Trophoblast cell (in vitro differentiated cells and primary cell): Measurements from ENCODE around the gene TMIE.

Experiments
- DNase-seq, 2 donors: peaks; one replicate each; pipeline ENCODE4 v3.0.0-alpha.2; 2016
- H2AFZ ChIP-seq: 2 replicates; pipeline ENCODE4 v1.6.1; 2013; ENCODE audit warnings: low read length, moderate library complexity, mild to moderate bottlenecking; ENCODE audit not compliant: insufficient read depth, poor library complexity
- H2AK5ac ChIP-seq: 2 replicates; pipeline ENCODE4 v1.6.1; 2013; ENCODE audit warnings: mild to moderate bottlenecking, low read length
- H2BK120ac ChIP-seq: 2 replicates; pipeline ENCODE4 v1.6.1; 2013; ENCODE audit warnings: low read length, mild to moderate bottlenecking, moderate library complexity; ENCODE audit not compliant: insufficient read depth, poor library complexity
- H2BK12ac ChIP-seq: 2 replicates; pipeline ENCODE4 v1.6.1; 2013; ENCODE audit warnings: mild to moderate bottlenecking, low read length, moderate library complexity
- H2BK5ac ChIP-seq: 2 replicates; pipeline ENCODE4 v1.6.1; 2013; ENCODE audit warnings: low read length, low read depth, moderate library complexity, mild to moderate bottlenecking; ENCODE audit not compliant: poor library complexity
- H3K14ac ChIP-seq: 2 replicates; pipeline ENCODE4 v1.6.1; 2013; ENCODE audit warnings: mild to moderate bottlenecking, low read length
- H3K18ac ChIP-seq: 2 replicates; pipeline ENCODE4 v1.6.1; 2013; ENCODE audit warnings: mild to moderate bottlenecking, low read length
- H3K23ac ChIP-seq: 2 replicates; pipeline ENCODE4 v1.6.1; 2013; ENCODE audit warnings: low read length
- H3K27ac ChIP-seq: 2 replicates; pipeline ENCODE4 v1.5.1; 2013; ENCODE audit warnings: low read depth, mild to moderate bottlenecking, inconsistent platforms, low read length, moderate library complexity
- H3K27me3 ChIP-seq: 2 replicates; pipeline ENCODE4 v1.6.1; 2013; ENCODE audit warnings: inconsistent platforms, mild to moderate bottlenecking, low read length, moderate library complexity; ENCODE audit not compliant: insufficient read depth
- H3K36me3 ChIP-seq, 2 experiments: 1 replicate in 1 of 2; 2 replicates in 1 of 2; pipeline ENCODE4 v1.6.1; 2013; ENCODE audit warnings: low read length in 2 of 2, mild to moderate bottlenecking in 2 of 2, moderate library complexity in 1 of 2; ENCODE audit not compliant: insufficient read depth in 2 of 2, control insufficient read depth in 1 of 2
- H3K4ac ChIP-seq: 2 replicates; pipeline ENCODE4 v1.6.1; 2013; ENCODE audit warnings: low read depth, mild to moderate bottlenecking, low read length, moderate library complexity
- H3K4me1 ChIP-seq, 2 experiments: 1 replicate in 1 of 2; 2 replicates in 1 of 2; pipeline ENCODE4 v1.6.1; 2013; ENCODE audit warnings: low read length in 2 of 2, mild to moderate bottlenecking in 2 of 2, moderate library complexity in 1 of 2; ENCODE audit not compliant: insufficient read depth in 2 of 2, control insufficient read depth in 1 of 2
- H3K4me2 ChIP-seq: 2 replicates; pipeline ENCODE4 v1.6.1; 2013; ENCODE audit warnings: inconsistent platforms, mild to moderate bottlenecking, low read length, moderate library complexity
- H3K4me3 ChIP-seq: 2 replicates; pipeline ENCODE4 v1.5.1; 2013; ENCODE audit warnings: mild to moderate bottlenecking, low read depth, low read length, inconsistent platforms
- H3K79me1 ChIP-seq: one replicate; pipeline ENCODE4 v1.6.1; 2013; ENCODE audit warnings: low read length
- H3K79me2 ChIP-seq: 2 replicates; pipeline ENCODE4 v1.6.1; 2013; ENCODE audit warnings: low read length, mild to moderate bottlenecking; ENCODE audit not compliant: control insufficient read depth, insufficient read depth, poor library complexity
- H3K9ac ChIP-seq: 2 replicates; pipeline ENCODE4 v1.6.1; 2013; ENCODE audit warnings: mild to moderate bottlenecking, low read length
- H3K9me3 ChIP-seq: 2 replicates; pipeline ENCODE4 v1.6.1; 2013; ENCODE audit warnings: low read depth, mild to moderate bottlenecking, control low read depth, inconsistent platforms, low read length; ENCODE audit not compliant: insufficient read depth
- H4K12ac ChIP-seq: 2 replicates; pipeline ENCODE4 v1.6.1; 2013; ENCODE audit warnings: low read depth, mild to moderate bottlenecking, low read length, moderate library complexity
- H4K8ac ChIP-seq: 2 replicates; pipeline ENCODE4 v1.6.1; 2013; ENCODE audit warnings: low read depth, mild to moderate bottlenecking, low read length, moderate library complexity
- H4K91ac ChIP-seq: one replicate; pipeline ENCODE4 v1.6.1; 2013; ENCODE audit warnings: low read depth, mild to moderate bottlenecking, low read length, moderate library complexity
- WGBS: extraction: QIAGEN DNeasy Blood & Tissue Kit; methylation state at CpG from one replicate; pipeline ENCODE4 v1.1.7; 2013; ENCODE audit warnings: missing lambda C conversion rate; ENCODE audit not compliant: insufficient read length, insufficient coverage; ENCODE audit errors: extremely low coverage; 5-methylcytosine and 5-hydroxymethylcytosine counted together

The TMIE gene

DNA sequence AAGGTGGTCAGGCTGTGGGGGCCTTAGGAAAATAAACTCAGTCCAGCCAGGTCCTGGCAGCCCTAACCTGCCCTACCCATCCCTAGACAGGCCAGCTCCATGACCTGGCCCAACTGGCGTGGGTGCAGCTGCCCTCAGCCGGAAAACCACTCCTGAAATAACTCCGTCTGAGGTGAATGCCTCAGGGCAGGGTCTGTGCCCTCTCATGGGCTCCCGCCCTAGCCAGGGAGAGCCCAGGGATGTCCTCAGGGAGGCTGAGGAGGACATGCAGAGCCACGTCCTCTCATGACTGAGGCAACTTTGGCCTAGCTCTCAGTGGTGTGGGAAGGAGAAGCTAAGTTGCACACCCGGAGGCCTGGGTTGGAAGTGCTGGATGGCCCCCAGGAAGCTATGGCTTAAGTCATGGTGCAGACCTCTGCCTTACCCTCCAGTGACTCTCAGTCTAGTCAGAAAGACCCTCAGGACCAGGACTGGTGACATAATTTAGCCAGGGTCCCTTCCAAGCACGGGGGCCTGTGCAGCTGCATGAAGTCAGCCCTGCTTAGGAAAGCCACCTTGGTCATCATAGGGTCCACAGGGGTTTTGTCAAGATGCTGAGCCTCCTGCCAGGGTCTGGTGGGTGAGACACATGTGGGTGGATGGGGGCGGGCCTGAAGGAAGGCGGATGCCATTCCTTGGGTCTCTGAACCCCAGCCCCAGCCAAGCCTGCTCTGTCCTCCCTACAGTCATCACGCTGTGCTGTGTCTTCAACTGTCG lies 7.4 kb downstream of the TMIE start:
- no peak overlapping the region for H2BK120ac ChIP-seq
- no peak overlapping the region for H3K27ac ChIP-seq
- H3K79me1 ChIP-seq: peaks cover 4% of the 10 kb centered on the region
- H3K4ac ChIP-seq: no peak overlapping the region
- H3K18ac ChIP-seq: no peak overlapping the region
- H4K8ac ChIP-seq: no peak overlapping the region
- H2AK5ac ChIP-seq: no peak overlapping the region
- no peaks in the 10 kb centered on the region for H3K79me2 ChIP-seq
- H4K91ac ChIP-seq: no peak overlapping the region
- WGBS: no CpG with 5 or more reads among the region's 11 CpGs
- H3K9me3 ChIP-seq: peaks cover 3% of the 10 kb centered on the region
- peaks cover 26 to 29% of the 10 kb centered on the region in 2 experiments for H3K4me1 ChIP-seq
- H3K9ac ChIP-seq: no peak overlapping the region
- no peak overlapping the region for H3K4me3 ChIP-seq
- no peak overlapping the region for H2AFZ ChIP-seq
- no peak overlapping the region for H2BK12ac ChIP-seq
- H4K12ac ChIP-seq: no peak overlapping the region
- no peaks in the 10 kb centered on the region for H3K36me3 ChIP-seq
- H3K27me3 ChIP-seq: no peaks in the 10 kb centered on the region
- no peak overlapping the region for H2BK5ac ChIP-seq
- no peak overlapping the region for H3K4me2 ChIP-seq
- DNase-seq: no peak
- H3K14ac ChIP-seq: peak overlapping the region; percentile 14
- H3K23ac ChIP-seq: no peak overlapping the region

DNA sequence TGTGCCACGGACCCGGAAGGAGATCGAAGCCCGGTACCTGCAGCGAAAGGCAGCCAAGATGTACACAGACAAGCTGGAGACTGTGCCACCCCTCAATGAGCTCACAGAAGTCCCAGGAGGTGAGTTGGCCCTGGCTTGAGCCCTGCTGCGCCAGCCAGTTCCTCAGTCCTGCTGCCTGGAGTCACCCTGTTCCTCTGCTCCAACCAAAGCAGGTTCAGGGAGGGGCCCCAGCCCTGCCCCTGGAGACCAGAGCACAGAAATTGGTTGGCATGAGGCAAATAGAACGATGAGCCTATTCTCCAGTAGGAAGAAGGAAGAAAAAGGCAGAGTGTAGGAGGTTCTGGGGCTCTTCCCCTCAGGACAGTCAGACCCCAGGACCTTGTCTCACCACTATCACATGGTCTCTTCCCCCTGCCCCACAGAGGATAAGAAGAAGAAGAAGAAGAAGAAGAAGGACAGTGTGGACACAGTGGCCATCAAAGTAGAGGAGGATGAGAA lies 8.0 kb downstream of the TMIE start:
- no CpG with 5 or more reads among the region's 7 CpGs for WGBS
- Histone ChIP-seq H3K9ac (no peak overlapping the region), H3K36me3 (no peaks in the 10 kb centered on the region), H3K4me2 (no peak overlapping the region), H3K4me3 (no peak overlapping the region), H2AFZ (no peak overlapping the region), H4K12ac (no peak overlapping the region), H3K27me3 (no peaks in the 10 kb centered on the region), H3K18ac (no peak overlapping the region), H3K4me1 (peaks cover 26 to 29% of the 10 kb centered on the region in 2 experiments), H2BK12ac (no peak overlapping the region), H3K79me1 (peaks cover 4% of the 10 kb centered on the region), H3K9me3 (peaks cover 6% of the 10 kb centered on the region), H3K79me2 (no peaks in the 10 kb centered on the region), H3K4ac (no peak overlapping the region), H4K91ac (no peak overlapping the region), H3K14ac (no peak overlapping the region), H3K27ac (no peak overlapping the region), H3K23ac (no peak overlapping the region), H2AK5ac (no peak overlapping the region), H2BK5ac (no peak overlapping the region), H4K8ac (no peak overlapping the region), H2BK120ac (no peak overlapping the region)
- no peak for DNase-seq

DNA sequence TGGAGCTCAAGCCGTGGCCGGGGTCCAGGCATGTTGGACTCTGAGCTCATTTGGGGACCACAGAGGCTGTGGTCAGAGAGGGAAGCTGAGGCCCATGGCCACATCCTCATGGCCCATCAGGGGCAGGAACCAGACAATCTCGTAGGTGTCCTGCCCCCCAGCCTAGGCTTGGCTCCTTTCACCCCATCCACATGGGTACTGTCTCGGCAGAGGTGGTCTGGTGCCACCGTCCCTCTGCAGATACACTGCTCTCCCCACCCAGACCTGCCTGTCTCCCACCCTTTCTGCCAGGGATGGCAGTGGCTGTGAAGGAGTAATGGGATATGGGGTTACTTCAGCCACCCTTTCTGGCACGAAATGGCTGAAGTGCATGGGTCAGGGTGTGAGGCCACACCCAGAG lies 8.5 kb downstream of the TMIE start:
- no peak overlapping the region for H3K4ac ChIP-seq
- H2AK5ac ChIP-seq: no peak overlapping the region
- H3K14ac ChIP-seq: no peak overlapping the region
- H2BK120ac ChIP-seq: no peak overlapping the region
- H3K4me1 ChIP-seq: peaks cover 26 to 29% of the 10 kb centered on the region in 2 experiments
- H3K79me1 ChIP-seq: peaks cover 4% of the 10 kb centered on the region
- no peak overlapping the region for H2BK12ac ChIP-seq
- H3K27ac ChIP-seq: no peak overlapping the region
- no peaks in the 10 kb centered on the region for H3K36me3 ChIP-seq
- no peak overlapping the region for H2BK5ac ChIP-seq
- no CpG with 5 or more reads among the region's 6 CpGs for WGBS
- peaks cover 7% of the 10 kb centered on the region for H3K9me3 ChIP-seq
- H2AFZ ChIP-seq: no peak overlapping the region
- no peak overlapping the region for H3K9ac ChIP-seq
- no peak for DNase-seq
- no peak overlapping the region for H3K18ac ChIP-seq
- no peak overlapping the region for H3K23ac ChIP-seq
- no peak overlapping the region for H4K12ac ChIP-seq
- no peak overlapping the region for H4K91ac ChIP-seq
- no peaks in the 10 kb centered on the region for H3K79me2 ChIP-seq
- no peak overlapping the region for H3K4me2 ChIP-seq
- H3K4me3 ChIP-seq: no peak overlapping the region
- no peaks in the 10 kb centered on the region for H3K27me3 ChIP-seq
- no peak overlapping the region for H4K8ac ChIP-seq

DNA sequence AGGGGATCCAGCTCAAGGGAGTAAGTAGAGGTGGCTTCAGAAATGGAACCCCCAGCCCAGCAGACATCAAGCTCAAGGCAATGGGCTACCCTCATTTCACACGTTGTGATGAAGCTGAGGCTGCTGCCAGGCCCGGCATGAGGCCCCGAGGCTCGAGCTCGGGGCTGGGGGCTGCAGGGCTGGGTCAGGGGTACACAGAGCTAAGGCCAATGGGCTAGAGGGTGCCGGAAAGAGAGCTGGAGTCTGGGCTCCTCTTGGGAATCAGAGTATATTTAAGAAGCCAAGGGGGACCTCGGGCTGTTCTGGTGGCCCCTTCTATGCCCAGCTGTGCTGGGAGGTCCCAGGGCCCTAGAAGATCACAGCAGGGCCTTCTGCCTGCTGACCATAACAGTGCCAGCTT lies 9.0 kb downstream of the TMIE start:
- H3K27ac ChIP-seq: no peak overlapping the region
- H3K4me2 ChIP-seq: no peak overlapping the region
- no peak overlapping the region for H4K12ac ChIP-seq
- H3K4me3 ChIP-seq: no peak overlapping the region
- H3K9ac ChIP-seq: no peak overlapping the region
- H2BK5ac ChIP-seq: no peak overlapping the region
- H2BK12ac ChIP-seq: no peak overlapping the region
- no peak overlapping the region for H2AK5ac ChIP-seq
- H3K36me3 ChIP-seq: no peaks in the 10 kb centered on the region
- H3K4me1 ChIP-seq: peaks cover 26 to 29% of the 10 kb centered on the region in 2 experiments
- no peaks in the 10 kb centered on the region for H3K79me2 ChIP-seq
- H3K18ac ChIP-seq: no peak overlapping the region
- no peak overlapping the region for H2AFZ ChIP-seq
- no peak overlapping the region for H2BK120ac ChIP-seq
- no peaks in the 10 kb centered on the region for H3K27me3 ChIP-seq
- no peak for DNase-seq
- WGBS: no CpG with 5 or more reads among the region's 7 CpGs
- no peak overlapping the region for H3K4ac ChIP-seq
- no peak overlapping the region for H3K14ac ChIP-seq
- no peak overlapping the region for H4K91ac ChIP-seq
- H3K9me3 ChIP-seq: peaks cover 7% of the 10 kb centered on the region
- H3K23ac ChIP-seq: no peak overlapping the region
- no peak overlapping the region for H4K8ac ChIP-seq
- H3K79me1 ChIP-seq: peaks cover 4% of the 10 kb centered on the region
